ENCODE data around the gene CARMIL1.

The CARMIL1 gene

DNA sequence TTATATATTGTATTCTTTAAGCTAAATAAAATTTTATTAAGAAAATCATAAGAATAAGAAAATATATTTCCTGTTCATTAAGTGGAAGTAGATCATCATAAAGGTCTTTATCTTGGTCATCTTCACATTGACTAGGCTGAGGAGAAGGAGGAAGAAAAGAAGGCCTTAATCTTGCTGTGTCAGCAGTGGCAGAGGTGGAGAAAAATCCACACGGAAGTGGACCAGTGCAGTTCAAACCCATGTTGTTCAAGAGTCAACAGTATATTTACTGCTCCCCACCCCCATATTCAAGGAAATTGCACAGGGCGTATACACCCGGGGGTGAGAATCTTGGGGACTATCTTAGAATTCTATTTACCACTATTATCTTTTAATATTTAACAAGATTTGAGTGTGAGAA, 194.3 kb downstream of the CARMIL1 start:
- Histone ChIP-seq H3K4me3 (ENCODE audit: low read depth, low read length) (no peak overlapping the region), H3K36me3 (ENCODE audit: control insufficient read depth in 2 of 2, insufficient read depth in 1 of 2, low read length in 2 of 2) (no peaks in the 10 kb centered on the region; a peak in 1 of 3 replicates), H3K9me3 (ENCODE audit: control insufficient read depth, insufficient read depth, low read depth, low read length) (no peaks in the 10 kb centered on the region), H3K27ac (ENCODE audit: extremely low read depth, low read depth, low read length) (no peak overlapping the region), H3K4me1 (ENCODE audit: control insufficient read depth, insufficient read depth, low read length) (no peaks in the 10 kb centered on the region)
- ChIA-PET CTCF (interaction anchor here (0.6 to 1.0 kb wide), 3 partner anchors 9 to 42 kb away, joined by 3 to 4 read pairs (median 3); no protein-coding TSS in a partner anchor), POLR2A (no interaction called here)
- TF ChIP-seq, protein P1, sequence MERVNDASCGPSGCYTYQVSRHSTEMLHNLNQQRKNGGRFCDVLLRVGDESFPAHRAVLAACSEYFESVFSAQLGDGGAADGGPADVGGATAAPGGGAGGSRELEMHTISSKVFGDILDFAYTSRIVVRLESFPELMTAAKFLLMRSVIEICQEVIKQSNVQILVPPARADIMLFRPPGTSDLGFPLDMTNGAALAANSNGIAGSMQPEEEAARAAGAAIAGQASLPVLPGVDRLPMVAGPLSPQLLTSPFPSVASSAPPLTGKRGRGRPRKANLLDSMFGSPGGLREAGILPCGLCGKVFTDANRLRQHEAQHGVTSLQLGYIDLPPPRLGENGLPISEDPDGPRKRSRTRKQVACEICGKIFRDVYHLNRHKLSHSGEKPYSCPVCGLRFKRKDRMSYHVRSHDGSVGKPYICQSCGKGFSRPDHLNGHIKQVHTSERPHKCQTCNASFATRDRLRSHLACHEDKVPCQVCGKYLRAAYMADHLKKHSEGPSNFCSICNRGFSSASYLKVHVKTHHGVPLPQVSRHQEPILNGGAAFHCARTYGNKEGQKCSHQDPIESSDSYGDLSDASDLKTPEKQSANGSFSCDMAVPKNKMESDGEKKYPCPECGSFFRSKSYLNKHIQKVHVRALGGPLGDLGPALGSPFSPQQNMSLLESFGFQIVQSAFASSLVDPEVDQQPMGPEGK (tag by site-specific recombination; IDR thresholded peaks at IDR 0.05), result no peak
- TF ChIP-seq, protein P2, sequence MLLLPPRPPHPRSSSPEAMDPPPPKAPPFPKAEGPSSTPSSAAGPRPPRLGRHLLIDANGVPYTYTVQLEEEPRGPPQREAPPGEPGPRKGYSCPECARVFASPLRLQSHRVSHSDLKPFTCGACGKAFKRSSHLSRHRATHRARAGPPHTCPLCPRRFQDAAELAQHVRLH (tag by site-specific recombination; IDR thresholded peaks at IDR 0.05), result no peak
- no peak for TF ChIP-seq MZF1 (tag by site-specific recombination; IDR thresholded peaks at IDR 0.05; ENCODE audit: borderline replicate concordance)
- no peak for TF ChIP-seq ZNF560 (tag by site-specific recombination; IDR thresholded peaks at IDR 0.05; ENCODE audit: borderline replicate concordance)
- TF ChIP-seq ZBTB48 (tag by site-specific recombination; IDR thresholded peaks at IDR 0.05), result no peak
- TF ChIP-seq, protein P3, sequence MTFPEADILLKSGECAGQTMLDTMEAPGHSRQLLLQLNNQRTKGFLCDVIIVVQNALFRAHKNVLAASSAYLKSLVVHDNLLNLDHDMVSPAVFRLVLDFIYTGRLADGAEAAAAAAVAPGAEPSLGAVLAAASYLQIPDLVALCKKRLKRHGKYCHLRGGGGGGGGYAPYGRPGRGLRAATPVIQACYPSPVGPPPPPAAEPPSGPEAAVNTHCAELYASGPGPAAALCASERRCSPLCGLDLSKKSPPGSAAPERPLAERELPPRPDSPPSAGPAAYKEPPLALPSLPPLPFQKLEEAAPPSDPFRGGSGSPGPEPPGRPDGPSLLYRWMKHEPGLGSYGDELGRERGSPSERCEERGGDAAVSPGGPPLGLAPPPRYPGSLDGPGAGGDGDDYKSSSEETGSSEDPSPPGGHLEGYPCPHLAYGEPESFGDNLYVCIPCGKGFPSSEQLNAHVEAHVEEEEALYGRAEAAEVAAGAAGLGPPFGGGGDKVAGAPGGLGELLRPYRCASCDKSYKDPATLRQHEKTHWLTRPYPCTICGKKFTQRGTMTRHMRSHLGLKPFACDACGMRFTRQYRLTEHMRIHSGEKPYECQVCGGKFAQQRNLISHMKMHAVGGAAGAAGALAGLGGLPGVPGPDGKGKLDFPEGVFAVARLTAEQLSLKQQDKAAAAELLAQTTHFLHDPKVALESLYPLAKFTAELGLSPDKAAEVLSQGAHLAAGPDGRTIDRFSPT (tag by site-specific recombination; IDR thresholded peaks at IDR 0.05), result no peak
- no peak for TF ChIP-seq ZNF214 (tag by site-specific recombination; IDR thresholded peaks at IDR 0.05; ENCODE audit: borderline replicate concordance)
- TF ChIP-seq ZNF544 (tag by site-specific recombination; IDR thresholded peaks at IDR 0.05), result no peak
- no peak for TF ChIP-seq ZNF658 (tag by site-specific recombination; IDR thresholded peaks at IDR 0.05)
- no peak for TF ChIP-seq ZNF335 (tag by site-specific recombination; conservative IDR thresholded peaks at IDR 0.05)
- no peak for TF ChIP-seq ZNF223 (tag by site-specific recombination; IDR thresholded peaks at IDR 0.05)
- no peak for TF ChIP-seq ZNF202 (tag by site-specific recombination; IDR thresholded peaks at IDR 0.05; ENCODE audit: borderline replicate concordance)
- TF ChIP-seq EGR2 (tag by site-specific recombination; IDR thresholded peaks at IDR 0.05; ENCODE audit: low read depth), result no peak
- TF ChIP-seq, protein P4, sequence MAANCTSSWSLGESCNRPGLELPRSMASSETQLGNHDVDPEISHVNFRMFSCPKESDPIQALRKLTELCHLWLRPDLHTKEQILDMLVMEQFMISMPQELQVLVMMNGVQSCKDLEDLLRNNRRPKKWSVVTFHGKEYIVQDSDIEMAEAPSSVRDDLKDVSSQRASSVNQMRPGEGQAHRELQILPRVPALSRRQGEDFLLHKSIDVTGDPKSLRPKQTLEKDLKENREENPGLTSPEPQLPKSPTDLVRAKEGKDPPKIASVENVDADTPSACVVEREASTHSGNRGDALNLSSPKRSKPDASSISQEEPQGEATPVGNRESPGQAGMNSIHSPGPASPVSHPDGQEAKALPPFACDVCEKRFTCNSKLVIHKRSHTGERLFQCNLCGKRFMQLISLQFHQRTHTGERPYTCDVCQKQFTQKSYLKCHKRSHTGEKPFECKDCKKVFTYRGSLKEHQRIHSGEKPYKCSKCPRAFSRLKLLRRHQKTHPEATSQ (tag by site-specific recombination; IDR thresholded peaks at IDR 0.05), result no peak
- TF ChIP-seq ZNF10 (tag by site-specific recombination; IDR thresholded peaks at IDR 0.05), result no peak
- no peak for TF ChIP-seq ZNF354C (tag by site-specific recombination; IDR thresholded peaks at IDR 0.05; ENCODE audit: borderline replicate concordance, low read depth)
- no peak for TF ChIP-seq ZFP37 (tag by site-specific recombination; IDR thresholded peaks at IDR 0.05)

DNA sequence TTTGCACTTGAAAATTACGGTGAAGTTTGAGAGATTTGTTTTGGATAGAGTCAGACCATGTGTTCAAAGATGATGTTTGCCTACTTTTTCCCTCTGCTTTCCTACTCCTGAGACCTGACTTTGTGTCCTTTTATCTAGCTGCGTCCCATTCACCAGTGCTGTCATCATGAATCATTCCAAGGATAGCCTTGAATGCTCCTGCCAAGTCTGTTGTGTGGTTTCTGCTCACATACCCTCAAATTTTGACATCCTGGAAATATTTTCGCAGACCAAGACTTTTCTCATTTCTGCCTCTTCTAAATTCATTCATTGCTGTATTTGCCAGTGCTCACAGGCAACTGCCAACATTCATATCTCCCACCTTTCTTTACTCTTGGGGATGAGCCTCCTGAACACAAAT, 197.0 kb downstream of the CARMIL1 start:
- H3K9me3 ChIP-seq (ENCODE audit: control insufficient read depth, insufficient read depth, low read depth, low read length), result no peaks in the 10 kb centered on the region
- H3K4me3 ChIP-seq (ENCODE audit: low read depth, low read length), result no peak overlapping the region
- ChIA-PET POLR2A (no interaction called here), CTCF (interaction anchor here (1.0 kb wide), 2 partner anchors 14 to 15 kb away, joined by 3 to 6 read pairs; no protein-coding TSS in a partner anchor)
- no peaks in the 10 kb centered on the region; a peak in 1 of 3 replicates for H3K36me3 ChIP-seq (ENCODE audit: control insufficient read depth in 2 of 2, insufficient read depth in 1 of 2, low read length in 2 of 2)
- no peaks in the 10 kb centered on the region for H3K4me1 ChIP-seq (ENCODE audit: control insufficient read depth, insufficient read depth, low read length)
- H3K27ac ChIP-seq (ENCODE audit: extremely low read depth, low read depth, low read length), result no peak overlapping the region
- TF ChIP-seq ZNF747 (tag by site-specific recombination; IDR thresholded peaks at IDR 0.05) (no peak), GLIS1 (tag by site-specific recombination; IDR thresholded peaks at IDR 0.05) (no peak), SP2 (tag by site-specific recombination; IDR thresholded peaks at IDR 0.05) (no peak), ZBTB20 (tag by site-specific recombination; IDR thresholded peaks at IDR 0.05) (no peak), YY2 (tag by site-specific recombination; IDR thresholded peaks at IDR 0.05) (no peak)
- TF ChIP-seq, protein P5, sequence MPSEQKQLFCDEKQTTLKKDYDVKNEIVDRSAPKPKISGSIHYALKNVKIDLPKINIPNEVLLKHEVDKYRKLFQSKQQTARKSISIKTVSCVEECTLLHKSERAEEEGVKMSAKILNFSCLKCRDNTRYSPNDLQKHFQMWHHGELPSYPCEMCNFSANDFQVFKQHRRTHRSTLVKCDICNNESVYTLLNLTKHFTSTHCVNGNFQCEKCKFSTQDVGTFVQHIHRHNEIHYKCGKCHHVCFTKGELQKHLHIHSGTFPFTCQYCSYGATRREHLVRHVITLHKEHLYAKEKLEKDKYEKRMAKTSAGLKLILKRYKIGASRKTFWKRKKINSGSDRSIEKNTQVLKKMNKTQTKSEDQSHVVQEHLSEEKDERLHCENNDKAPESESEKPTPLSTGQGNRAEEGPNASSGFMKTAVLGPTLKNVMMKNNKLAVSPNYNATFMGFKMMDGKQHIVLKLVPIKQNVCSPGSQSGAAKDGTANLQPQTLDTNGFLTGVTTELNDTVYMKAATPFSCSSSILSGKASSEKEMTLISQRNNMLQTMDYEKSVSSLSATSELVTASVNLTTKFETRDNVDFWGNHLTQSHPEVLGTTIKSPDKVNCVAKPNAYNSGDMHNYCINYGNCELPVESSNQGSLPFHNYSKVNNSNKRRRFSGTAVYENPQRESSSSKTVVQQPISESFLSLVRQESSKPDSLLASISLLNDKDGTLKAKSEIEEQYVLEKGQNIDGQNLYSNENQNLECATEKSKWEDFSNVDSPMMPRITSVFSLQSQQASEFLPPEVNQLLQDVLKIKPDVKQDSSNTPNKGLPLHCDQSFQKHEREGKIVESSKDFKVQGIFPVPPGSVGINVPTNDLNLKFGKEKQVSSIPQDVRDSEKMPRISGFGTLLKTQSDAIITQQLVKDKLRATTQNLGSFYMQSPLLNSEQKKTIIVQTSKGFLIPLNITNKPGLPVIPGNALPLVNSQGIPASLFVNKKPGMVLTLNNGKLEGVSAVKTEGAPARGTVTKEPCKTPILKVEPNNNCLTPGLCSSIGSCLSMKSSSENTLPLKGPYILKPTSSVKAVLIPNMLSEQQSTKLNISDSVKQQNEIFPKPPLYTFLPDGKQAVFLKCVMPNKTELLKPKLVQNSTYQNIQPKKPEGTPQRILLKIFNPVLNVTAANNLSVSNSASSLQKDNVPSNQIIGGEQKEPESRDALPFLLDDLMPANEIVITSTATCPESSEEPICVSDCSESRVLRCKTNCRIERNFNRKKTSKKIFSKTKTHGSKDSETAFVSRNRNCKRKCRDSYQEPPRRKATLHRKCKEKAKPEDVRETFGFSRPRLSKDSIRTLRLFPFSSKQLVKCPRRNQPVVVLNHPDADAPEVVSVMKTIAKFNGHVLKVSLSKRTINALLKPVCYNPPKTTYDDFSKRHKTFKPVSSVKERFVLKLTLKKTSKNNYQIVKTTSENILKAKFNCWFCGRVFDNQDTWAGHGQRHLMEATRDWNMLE (tag by site-specific recombination; conservative IDR thresholded peaks at IDR 0.05; ENCODE audit: low read depth), result no peak
- TF ChIP-seq, protein P6, sequence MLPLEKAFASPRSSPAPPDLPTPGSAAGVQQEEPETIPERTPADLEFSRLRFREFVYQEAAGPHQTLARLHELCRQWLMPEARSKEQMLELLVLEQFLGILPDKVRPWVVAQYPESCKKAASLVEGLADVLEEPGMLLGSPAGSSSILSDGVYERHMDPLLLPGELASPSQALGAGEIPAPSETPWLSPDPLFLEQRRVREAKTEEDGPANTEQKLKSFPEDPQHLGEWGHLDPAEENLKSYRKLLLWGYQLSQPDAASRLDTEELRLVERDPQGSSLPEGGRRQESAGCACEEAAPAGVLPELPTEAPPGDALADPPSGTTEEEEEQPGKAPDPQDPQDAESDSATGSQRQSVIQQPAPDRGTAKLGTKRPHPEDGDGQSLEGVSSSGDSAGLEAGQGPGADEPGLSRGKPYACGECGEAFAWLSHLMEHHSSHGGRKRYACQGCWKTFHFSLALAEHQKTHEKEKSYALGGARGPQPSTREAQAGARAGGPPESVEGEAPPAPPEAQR (tag by site-specific recombination; IDR thresholded peaks at IDR 0.05), result no peak
